ENCODE results near the gene MRPS18A. TPM values are rescaled to one million over a fixed set of nuclear protein-coding genes. Genes with fewer than 3 reads are reported as not detected.
A peak's percentile ranks its signal among the peaks of the same experiment; 100 is the strongest.

MRPS18A gene
- total and polyA plus RNA-seq, 2 of the 13 experiments (the other 11 are each of a cell fraction or from before 2014, with no cell fraction given), result 87.8 to 89.1 TPM

- 0 out of 2 replicates have a peak, but pooled peaks have one; percentile 31 for TF ChIP-seq E2F5 (CRISPR knock-in tag; conservative IDR thresholded peaks at IDR 0.05)
- TF ChIP-seq HOMEZ (CRISPR knock-in tag; IDR thresholded peaks at IDR 0.05; ENCODE audit: low read depth), result peak; percentile 50; the same call in 1 of the 2 replicates
- TF ChIP-seq ZNF530 (CRISPR knock-in tag; IDR thresholded peaks at IDR 0.05; ENCODE audit: low read depth), result no peak
- TF ChIP-seq ZNF280D (CRISPR knock-in tag; IDR thresholded peaks at IDR 0.05), result peak; percentile 67; the same call in 1 of the 2 replicates
- TF ChIP-seq ZNF280B (CRISPR knock-in tag; IDR thresholded peaks at IDR 0.05; ENCODE audit: borderline replicate concordance), result peak; percentile 79; the same call in 1 of the 2 replicates
- TF ChIP-seq NCOR1 (IDR thresholded peaks at IDR 0.05; ENCODE audit: borderline replicate concordance, low read length), result no peak
- no peak for TF ChIP-seq ZFP41 (CRISPR knock-in tag; IDR thresholded peaks at IDR 0.05; ENCODE audit: borderline replicate concordance)
- TF ChIP-seq FOXK2 (IDR thresholded peaks at IDR 0.05), result no peak
- no peak for TF ChIP-seq GLMP (CRISPR knock-in tag; IDR thresholded peaks at IDR 0.05; ENCODE audit: borderline replicate concordance)
- no peak for TF ChIP-seq ZNF253 (CRISPR knock-in tag; IDR thresholded peaks at IDR 0.05; ENCODE audit: borderline replicate concordance)
- TF ChIP-seq ATF7 (IDR thresholded peaks at IDR 0.05), result no peak
- peak; percentile 83; the same call in 1 of the 2 replicates for TF ChIP-seq ATF7 (CRISPR knock-in tag; IDR thresholded peaks at IDR 0.05)
- TF ChIP-seq PLSCR1 (CRISPR knock-in tag; IDR thresholded peaks at IDR 0.05; ENCODE audit: borderline replicate concordance), result no peak
- no peak for TF ChIP-seq FOXJ3 (CRISPR knock-in tag; IDR thresholded peaks at IDR 0.05; ENCODE audit: borderline replicate concordance)
- peak; percentile 49; the same call in 1 of the 2 replicates for TF ChIP-seq FOXO1 (CRISPR knock-in tag; IDR thresholded peaks at IDR 0.05)
- peak; percentile 48 for TF ChIP-seq SP2 (CRISPR knock-in tag; IDR thresholded peaks at IDR 0.05)
- TF ChIP-seq ZNF296 (CRISPR knock-in tag; conservative IDR thresholded peaks at IDR 0.05), result no peak
- no peak; the same call in 1 of the 2 replicates for TF ChIP-seq DPF2 (CRISPR knock-in tag; IDR thresholded peaks at IDR 0.05; ENCODE audit: borderline replicate concordance, low read depth)
- TF ChIP-seq ZNF232 (CRISPR knock-in tag; IDR thresholded peaks at IDR 0.05; ENCODE audit: borderline replicate concordance), result no peak
Observed at GRCh38 chr6:43668151-43669028, 19.2 kb downstream of the MRPS18A start (continued).

All from HepG2 (cell line).